ENCODE data around the gene MTFR2. TPM values are rescaled to one million over a fixed set of nuclear protein-coding genes. Genes with fewer than 3 reads are reported as not detected.

MTFR2 gene
- total RNA-seq, 1 experiment from 2014 or later, result 18.5 TPM

- H3K4me1 ChIP-seq, result no peaks in the 10 kb centered on the region
- H3K36me3 ChIP-seq (ENCODE audit: control insufficient read depth, insufficient read depth, low read length), result no peaks in the 10 kb centered on the region
- no peak for TF ChIP-seq CTCF (IDR thresholded peaks at IDR 0.05; ENCODE audit: insufficient read depth in 1 of 2, low read depth in 1 of 2, low read length in 1 of 2, severe bottlenecking in 1 of 2, unreplicated experiment in 1 of 2)
- Mint-ChIP-seq H3K36me3 (ENCODE audit: insufficient read depth, unreplicated experiment) (no peaks in the 10 kb centered on the region), H3K4me3 (ENCODE audit: unreplicated experiment) (no peak overlapping the region), H3K27ac (ENCODE audit: unreplicated experiment) (no peak overlapping the region), H3K27me3 (ENCODE audit: insufficient read depth, unreplicated experiment) (no peaks in the 10 kb centered on the region), H3K9me3 (ENCODE audit: unreplicated experiment) (no peaks in the 10 kb centered on the region), H3K4me1 (ENCODE audit: low read depth, unreplicated experiment) (no peaks in the 10 kb centered on the region)
- H3K4me3 ChIP-seq (ENCODE audit: low read depth, low read length), result no peak overlapping the region
- ChIA-PET CTCF (no interaction called here), POLR2A (no interaction called here)
- no peaks in the 10 kb centered on the region for H3K27me3 ChIP-seq (replicated peaks; ENCODE audit: control insufficient read depth, insufficient read depth, low read length)
- no peak for DNase-seq
- H3K9me3 ChIP-seq, result peaks cover 3% of the 10 kb centered on the region; the same call in 1 of the 2 replicates
- no TSS peak for BruUV-seq (replicated peaks)
- intact Hi-C loops (cut with micrococcal nuclease; ENCODE audit: unreplicated experiment), result no loop called here
Measured at GRCh38 chr6:136201732-136202131, 48.4 kb downstream of the MTFR2 start.

GRCh38 chr6:136192902-136193301 lies 57.2 kb downstream of the MTFR2 start:
- Histone ChIP-seq H3K4me1 (0 out of 2 replicates have a peak, but pooled peaks cover 6% of the 10 kb centered on the region), H3K4me3 (ENCODE audit: low read depth, low read length) (no peak overlapping the region), H3K9me3 (no peaks in the 10 kb centered on the region), H3K27me3 (replicated peaks; ENCODE audit: control insufficient read depth, insufficient read depth, low read length) (no peaks in the 10 kb centered on the region), H3K36me3 (ENCODE audit: control insufficient read depth, insufficient read depth, low read length) (no peaks in the 10 kb centered on the region)
- no peak for TF ChIP-seq CTCF (IDR thresholded peaks at IDR 0.05; ENCODE audit: insufficient read depth in 1 of 2, low read depth in 1 of 2, low read length in 1 of 2, severe bottlenecking in 1 of 2, unreplicated experiment in 1 of 2)
- intact Hi-C loops (cut with micrococcal nuclease; ENCODE audit: unreplicated experiment), result no loop called here
- no TSS peak for BruUV-seq (replicated peaks)
- Mint-ChIP-seq H3K4me1 (ENCODE audit: low read depth, unreplicated experiment) (peaks cover 8% of the 10 kb centered on the region), H3K4me3 (ENCODE audit: unreplicated experiment) (no peak overlapping the region), H3K27me3 (ENCODE audit: insufficient read depth, unreplicated experiment) (no peaks in the 10 kb centered on the region), H3K27ac (ENCODE audit: unreplicated experiment) (no peak overlapping the region), H3K9me3 (ENCODE audit: unreplicated experiment) (no peaks in the 10 kb centered on the region), H3K36me3 (ENCODE audit: insufficient read depth, unreplicated experiment) (no peaks in the 10 kb centered on the region)
- DNase-seq, result no peak
- ChIA-PET CTCF (no interaction called here), POLR2A (no interaction called here)

GRCh38 chr6:136191606-136192312 lies 58.4 kb downstream of the MTFR2 start:
- no peak overlapping the region for H3K27ac Mint-ChIP-seq (ENCODE audit: unreplicated experiment)
- H3K9me3 Mint-ChIP-seq (ENCODE audit: unreplicated experiment), result no peaks in the 10 kb centered on the region

More at GRCh38 chr6:136191606-136192312, 58.4 kb downstream of the MTFR2 start:
- no peaks in the 10 kb centered on the region for H3K36me3 ChIP-seq (ENCODE audit: control insufficient read depth, insufficient read depth, low read length)
- intact Hi-C loops (cut with micrococcal nuclease; ENCODE audit: unreplicated experiment), result no loop called here
- BruUV-seq (replicated peaks), result no TSS peak
- no peaks in the 10 kb centered on the region for H3K36me3 Mint-ChIP-seq (ENCODE audit: insufficient read depth, unreplicated experiment)
- no peak for DNase-seq
- ChIA-PET CTCF (no interaction called here), POLR2A (no interaction called here)
- no peak overlapping the region for H3K4me3 ChIP-seq (ENCODE audit: low read depth, low read length)
- no peaks in the 10 kb centered on the region for H3K27me3 Mint-ChIP-seq (ENCODE audit: insufficient read depth, unreplicated experiment)
- H3K9me3 ChIP-seq, result no peaks in the 10 kb centered on the region
- H3K4me3 Mint-ChIP-seq (ENCODE audit: unreplicated experiment), result no peak overlapping the region
- no peaks in the 10 kb centered on the region for H3K27me3 ChIP-seq (replicated peaks; ENCODE audit: control insufficient read depth, insufficient read depth, low read length)
- H3K4me1 Mint-ChIP-seq (ENCODE audit: low read depth, unreplicated experiment), result peaks cover 8% of the 10 kb centered on the region
- 0 out of 2 replicates have a peak, but pooled peaks cover 6% of the 10 kb centered on the region for H3K4me1 ChIP-seq
- TF ChIP-seq CTCF (IDR thresholded peaks at IDR 0.05; ENCODE audit: insufficient read depth in 1 of 2, low read depth in 1 of 2, low read length in 1 of 2, severe bottlenecking in 1 of 2, unreplicated experiment in 1 of 2), result no peak
